ENCODE measurements around the gene RIT2.
A peak's percentile ranks its signal among the peaks of the same experiment; 100 is the strongest.

RIT2 gene

GRCh38 chr18:42712065-42712464, 403.4 kb downstream of the RIT2 start:
- Mint-ChIP-seq H3K27ac (no peak overlapping the region), H3K4me1 (no peaks in the 10 kb centered on the region), H3K27me3 (ENCODE audit: low read depth) (no peaks in the 10 kb centered on the region), H3K4me3 (no peak overlapping the region), H3K9me3 (peaks cover 3% of the 10 kb centered on the region), H3K36me3 (ENCODE audit: low read depth) (no peaks in the 10 kb centered on the region)
- TF ChIP-seq CTCF (IDR thresholded peaks at IDR 0.05; ENCODE audit: unreplicated experiment in 3 of 3), result no peak

GRCh38 chr18:42707080-42707479, 408.4 kb downstream of the RIT2 start:
- Mint-ChIP-seq H3K36me3 (ENCODE audit: low read depth) (no peaks in the 10 kb centered on the region), H3K4me1 (no peaks in the 10 kb centered on the region), H3K4me3 (no peak overlapping the region), H3K27ac (peak overlapping the region in 1 of 3 experiments; percentile 45), H3K27me3 (ENCODE audit: low read depth) (no peaks in the 10 kb centered on the region), H3K9me3 (no peaks in the 10 kb centered on the region)
- no peak for TF ChIP-seq CTCF (IDR thresholded peaks at IDR 0.05; ENCODE audit: unreplicated experiment in 3 of 3)

- H3K9me3 Mint-ChIP-seq, result no peaks in the 10 kb centered on the region
- peak overlapping the region in 1 of 3 experiments; percentile 45 for H3K27ac Mint-ChIP-seq
- no peaks in the 10 kb centered on the region for H3K4me1 Mint-ChIP-seq
- TF ChIP-seq CTCF (IDR thresholded peaks at IDR 0.05; ENCODE audit: unreplicated experiment in 3 of 3), result no peak
- H3K27me3 Mint-ChIP-seq (ENCODE audit: low read depth), result no peaks in the 10 kb centered on the region
- no peaks in the 10 kb centered on the region for H3K36me3 Mint-ChIP-seq (ENCODE audit: low read depth)
- H3K4me3 Mint-ChIP-seq, result no peak overlapping the region
Observed at GRCh38 chr18:42706618-42707017, 408.9 kb downstream of the RIT2 start.

DNA sequence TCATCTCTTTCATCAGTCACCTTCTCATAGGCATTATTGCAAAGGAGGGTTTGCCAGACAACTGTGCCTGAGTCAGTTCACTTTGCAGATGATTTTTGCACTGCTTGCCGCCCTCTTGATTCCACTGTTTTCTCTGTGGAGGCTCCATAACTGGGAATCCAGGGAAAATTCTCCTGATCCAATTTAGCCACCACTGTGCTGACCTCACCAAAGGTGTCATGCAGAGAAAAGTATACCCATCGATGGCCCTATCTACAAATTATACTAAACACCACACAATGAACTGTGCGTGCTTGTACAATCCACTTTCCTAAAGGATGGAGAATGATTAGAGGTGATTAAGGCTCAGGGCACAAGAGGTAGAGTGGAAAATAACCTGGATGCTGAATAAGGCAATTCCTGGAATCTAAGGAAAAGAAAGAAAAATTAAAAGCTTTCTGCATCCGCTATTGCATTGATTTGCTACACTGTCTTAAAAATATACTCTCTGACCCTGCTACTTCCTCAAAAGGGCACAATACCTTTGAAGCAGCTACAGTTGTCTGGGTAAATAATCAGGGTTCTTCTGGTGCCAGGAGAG, 409.4 kb downstream of the RIT2 start:
- no peak for TF ChIP-seq CTCF (IDR thresholded peaks at IDR 0.05; ENCODE audit: unreplicated experiment in 3 of 3)
- Mint-ChIP-seq H3K27me3 (ENCODE audit: low read depth) (no peaks in the 10 kb centered on the region), H3K36me3 (ENCODE audit: low read depth) (no peaks in the 10 kb centered on the region), H3K27ac (peak overlapping the region in 1 of 3 experiments; percentile 45), H3K4me3 (no peak overlapping the region), H3K9me3 (no peaks in the 10 kb centered on the region), H3K4me1 (no peaks in the 10 kb centered on the region)
